DMS153 (cell line): ENCODE data around the gene PPP3CB.

Experiments used
- DNase-seq: peaks from one replicate; lab custom pipeline; 2025; lab: John Stamatoyannopoulos, UW

PPP3CB gene

DNA sequence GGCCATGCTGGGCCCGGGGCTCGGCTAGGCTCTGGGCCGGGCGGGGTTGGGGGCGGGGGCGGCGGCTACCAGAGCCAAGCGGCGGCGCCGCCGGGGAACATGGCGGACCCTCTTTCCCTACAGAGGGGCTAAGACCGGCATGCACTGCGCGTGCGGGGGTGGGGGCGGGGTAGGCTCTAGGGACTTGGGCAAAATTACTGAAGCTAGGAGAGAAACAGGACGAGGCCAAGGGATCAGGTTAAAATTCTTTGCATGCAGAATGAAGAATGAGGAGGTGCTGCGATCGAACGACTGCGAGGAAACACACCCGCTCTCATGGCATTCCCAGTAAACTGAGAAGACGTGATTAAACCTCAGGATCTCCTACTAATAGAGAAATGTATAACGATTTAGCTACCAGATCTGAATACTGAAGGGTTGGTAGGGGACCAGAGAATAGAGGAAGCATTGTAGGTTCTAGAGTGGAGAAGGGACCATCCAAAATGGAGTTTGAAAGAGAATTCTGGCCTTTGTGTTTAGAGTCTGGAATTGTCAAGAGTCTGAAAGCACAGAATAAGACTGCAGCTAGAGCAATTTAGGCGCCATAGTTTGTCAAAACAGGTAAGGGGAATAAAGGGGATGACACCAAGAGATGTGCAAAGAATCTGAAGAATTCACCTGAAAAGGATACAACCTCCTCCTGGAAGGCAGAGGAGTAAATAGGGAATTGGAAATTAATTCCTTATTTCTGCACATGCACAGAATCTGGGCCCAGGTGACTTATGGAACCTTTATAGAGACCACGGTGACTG, at the start of gene PPP3CB:
Gene PPP3CB, minus strand, starts transcription at position 141 of the 791 bp plus-strand sequence. Its CDS starts 135 bp downstream, at position 6.
- DNase-seq = peak; percentile 92

- DNase-seq = no peak
Observed at GRCh38 chr10:73545357-73545756, 49.5 kb upstream of the PPP3CB start.

GRCh38 chr10:73537709-73538108, 41.9 kb upstream of the PPP3CB start:
- DNase-seq = no peak

DNA sequence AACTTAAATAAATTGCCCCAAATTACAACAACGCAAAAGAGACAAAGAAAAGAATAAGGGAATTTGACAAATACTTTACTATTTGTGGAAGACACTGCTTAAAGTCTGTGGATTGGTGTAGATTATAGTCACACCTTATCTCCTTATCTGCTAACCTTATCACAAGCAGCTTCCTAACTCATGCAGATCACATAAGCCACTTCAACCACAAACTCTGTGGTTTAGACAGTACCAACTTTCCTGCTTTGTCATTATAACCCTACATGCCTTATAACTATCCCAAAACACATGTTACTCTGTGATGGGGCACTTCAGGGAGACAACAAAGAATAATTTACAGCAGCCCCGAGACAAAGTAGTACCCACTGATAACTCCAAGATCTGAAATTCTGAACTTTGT, 41.5 kb upstream of the PPP3CB start:
- DNase-seq = no peak

DNA sequence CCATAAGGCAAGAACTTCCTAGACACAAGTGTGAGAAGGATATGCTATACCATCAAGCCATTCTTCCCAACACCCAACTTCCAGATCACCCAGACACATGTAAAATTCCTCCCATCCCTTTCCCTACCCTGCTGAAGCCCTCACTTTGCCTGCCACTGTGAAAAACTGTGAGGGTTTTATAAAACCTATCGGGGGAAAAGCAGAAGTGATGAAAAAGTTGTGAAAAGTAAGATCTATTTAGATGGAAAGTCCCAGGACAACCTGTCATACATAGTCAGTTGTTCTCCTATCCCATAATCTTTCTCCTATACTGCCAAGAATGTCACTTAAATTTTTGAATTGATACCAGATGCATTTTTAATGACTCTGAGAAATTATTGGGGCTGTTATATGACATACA, 39.0 kb upstream of the PPP3CB start:
- DNase-seq = no peak

DNA sequence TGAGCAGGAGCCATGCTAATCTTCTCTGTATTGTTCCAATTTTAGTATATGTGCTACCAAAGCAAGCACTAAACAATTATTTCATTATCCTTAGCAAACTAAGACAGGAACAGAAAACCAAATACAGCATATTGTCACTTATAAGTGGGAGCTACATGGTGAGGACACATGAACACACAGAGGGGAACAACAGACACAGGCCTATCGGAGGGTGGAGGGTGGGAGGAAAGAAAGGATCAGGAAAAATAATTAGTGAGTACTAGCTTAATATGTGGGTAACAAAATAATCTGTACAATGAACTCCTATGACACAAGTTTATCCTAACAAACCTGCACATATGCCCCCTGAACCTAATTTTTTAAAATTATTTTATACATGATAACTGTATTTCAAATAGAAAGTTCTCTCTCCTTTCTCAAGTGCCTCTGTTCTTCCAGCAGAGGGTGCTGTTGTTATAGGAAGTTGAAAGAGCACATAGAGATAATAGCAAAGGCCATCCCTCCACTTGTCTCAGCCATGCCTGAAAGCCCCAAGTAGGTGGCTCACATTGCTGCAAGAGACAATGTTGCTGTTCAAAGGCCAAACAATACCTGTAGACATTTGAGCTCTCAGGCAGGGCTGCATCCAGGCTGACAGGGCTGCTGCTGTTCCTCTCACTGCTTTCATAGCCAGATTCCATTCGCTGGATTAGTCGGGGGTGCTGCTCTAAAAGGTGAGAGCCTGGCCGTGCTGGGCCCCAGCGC, 33.4 kb upstream of the PPP3CB start:
- DNase-seq = peak; percentile 87

DNA sequence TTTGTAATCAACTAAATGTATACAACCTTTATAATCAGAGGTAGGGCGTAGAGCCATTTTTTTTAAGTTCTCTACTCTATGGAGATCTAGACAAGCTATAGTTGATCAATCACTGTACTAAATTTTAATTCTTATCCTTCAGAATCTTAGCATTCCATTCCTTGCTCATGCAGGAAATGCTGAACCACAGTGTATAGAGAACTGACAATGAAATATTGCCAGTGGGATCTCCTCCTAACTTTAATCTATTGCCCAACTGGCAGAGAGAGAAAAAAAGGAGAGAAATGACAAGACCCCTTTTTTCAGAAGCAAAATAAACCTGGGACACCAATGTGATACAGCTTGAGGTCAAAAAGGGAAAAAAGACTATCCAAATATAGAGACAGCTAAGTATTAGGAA, 26.4 kb upstream of the PPP3CB start:
- no peak for DNase-seq

GRCh38 chr10:73519336-73519735, 23.5 kb upstream of the PPP3CB start:
- no peak for DNase-seq

- DNase-seq = no peak
Observed at GRCh38 chr10:73517166-73517888, 21.5 kb upstream of the PPP3CB start.

DNA sequence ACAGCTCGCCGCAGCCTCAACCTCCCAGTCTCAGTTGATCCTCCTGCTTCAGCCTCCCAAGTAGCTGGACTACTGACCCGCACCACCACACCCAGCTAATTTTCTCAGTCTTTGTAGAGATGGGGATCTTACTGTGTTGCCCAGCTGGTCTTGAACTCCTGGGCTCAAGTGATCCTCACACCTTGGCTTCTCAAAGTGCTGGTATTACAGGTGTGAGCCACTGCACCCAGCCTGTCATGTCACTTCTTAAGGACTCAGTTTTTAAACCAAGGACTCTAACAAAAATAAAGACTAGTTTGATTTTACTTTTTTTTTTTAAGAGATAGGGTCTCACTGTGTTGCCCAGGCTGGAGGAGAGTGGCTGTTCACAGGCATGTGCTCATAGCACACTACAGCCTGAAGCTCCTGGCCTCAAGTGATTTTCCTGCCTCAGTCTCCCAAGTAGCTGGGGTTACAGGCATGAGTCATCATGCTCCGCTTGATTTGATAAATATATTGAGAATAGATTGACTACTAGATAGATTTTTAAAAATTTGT, 16.5 kb upstream of the PPP3CB start:
- DNase-seq = no peak

DNA sequence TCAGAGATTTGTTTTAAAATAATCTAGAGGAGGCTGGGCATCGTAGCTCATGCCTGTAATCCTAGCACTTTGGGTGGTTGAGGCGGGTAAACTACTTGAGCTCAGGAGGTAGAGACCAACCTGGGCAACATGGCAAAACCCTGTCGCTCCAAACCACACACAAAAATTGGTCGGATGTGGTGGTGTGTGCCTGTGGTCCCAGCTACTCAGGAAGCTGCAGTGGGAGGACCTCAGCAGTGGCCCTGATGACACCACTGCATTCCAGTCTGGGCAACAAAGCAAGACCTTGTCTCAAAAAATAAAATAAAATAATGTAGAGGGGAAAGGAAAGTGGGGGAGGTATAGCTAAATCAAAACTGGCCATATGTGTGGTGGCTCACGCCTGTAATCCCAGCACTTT, 13.9 kb upstream of the PPP3CB start:
- DNase-seq = no peak

- no peak for DNase-seq
Observed at GRCh38 chr10:73506491-73506890, 10.7 kb upstream of the PPP3CB start.

- DNase-seq = no peak
Observed at GRCh38 chr10:73506074-73506473, 10.2 kb upstream of the PPP3CB start.

DNA sequence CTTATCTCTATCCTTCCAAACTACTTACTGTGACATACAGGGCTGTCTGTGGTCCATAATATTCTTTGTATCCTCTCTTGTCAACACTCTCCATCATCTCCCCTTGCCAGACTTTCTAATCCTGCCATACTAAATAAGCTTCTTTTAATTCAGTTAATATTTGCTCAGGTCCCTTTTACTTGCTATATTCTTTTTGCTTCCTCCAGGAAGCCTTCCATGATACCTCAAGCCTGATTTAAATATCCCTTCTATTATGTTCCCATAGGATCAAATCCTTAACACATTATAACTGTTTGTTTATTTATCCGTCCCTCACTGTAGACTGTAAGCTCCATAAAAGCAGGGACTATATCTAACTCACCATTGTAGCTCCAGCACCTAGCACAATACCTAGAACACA, 7.2 kb upstream of the PPP3CB start:
- no peak for DNase-seq

- no peak for DNase-seq
Observed at GRCh38 chr10:73501651-73502050, 5.8 kb upstream of the PPP3CB start.

DNA sequence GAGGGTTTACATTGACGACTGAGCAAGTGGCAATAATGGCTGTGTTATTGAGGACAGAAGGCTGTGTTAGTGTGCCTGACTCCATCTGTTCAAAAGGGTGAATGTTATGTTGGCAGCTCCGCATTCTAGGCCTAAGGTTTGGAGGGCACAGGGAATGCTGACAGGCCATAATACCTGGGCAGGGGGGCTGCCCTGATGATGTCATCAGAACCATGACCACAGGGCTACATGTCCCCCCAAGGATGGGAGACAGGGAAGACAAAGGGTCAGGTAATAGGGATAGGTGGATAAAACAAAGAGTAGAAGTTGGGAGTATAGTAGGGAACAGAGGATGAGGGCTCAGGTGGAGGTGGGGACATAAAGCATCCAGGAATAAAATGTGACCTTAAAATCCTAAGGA, 1.8 kb upstream of the PPP3CB start:
- no peak for DNase-seq

DNA sequence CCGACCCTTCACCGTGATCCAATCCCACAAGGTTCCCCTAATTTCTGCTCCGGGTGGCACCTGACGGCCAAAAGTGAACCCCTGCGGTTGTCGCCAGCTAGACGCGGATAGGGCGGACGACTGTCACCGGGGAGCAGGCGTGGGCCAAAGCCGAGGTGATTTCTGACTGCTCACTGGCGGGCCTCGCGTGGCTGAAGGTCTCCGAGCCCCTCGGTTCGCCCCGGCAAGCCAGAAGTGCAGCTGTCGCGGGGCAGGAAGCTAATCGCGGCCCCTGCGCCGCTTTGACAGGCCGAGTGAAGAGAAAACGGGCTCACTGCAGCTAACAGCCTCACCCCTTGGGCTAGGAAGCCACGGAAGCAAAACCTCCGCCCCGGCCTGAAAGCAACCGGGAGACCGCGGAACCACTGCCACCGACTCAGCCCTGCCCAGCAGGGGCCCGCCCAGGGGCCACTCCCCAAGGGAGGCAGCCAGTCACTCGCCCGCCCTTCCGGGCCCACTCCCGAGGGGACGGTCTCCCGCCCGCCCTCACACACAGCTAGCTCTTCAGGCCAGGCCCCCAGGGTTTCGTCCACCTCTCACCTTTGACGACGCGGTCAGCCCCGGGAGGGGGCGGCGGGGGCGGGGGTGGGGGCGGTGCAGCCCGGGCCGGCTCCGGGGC, 469 bp downstream of the PPP3CB start:
- peak; percentile 84 for DNase-seq

DNA sequence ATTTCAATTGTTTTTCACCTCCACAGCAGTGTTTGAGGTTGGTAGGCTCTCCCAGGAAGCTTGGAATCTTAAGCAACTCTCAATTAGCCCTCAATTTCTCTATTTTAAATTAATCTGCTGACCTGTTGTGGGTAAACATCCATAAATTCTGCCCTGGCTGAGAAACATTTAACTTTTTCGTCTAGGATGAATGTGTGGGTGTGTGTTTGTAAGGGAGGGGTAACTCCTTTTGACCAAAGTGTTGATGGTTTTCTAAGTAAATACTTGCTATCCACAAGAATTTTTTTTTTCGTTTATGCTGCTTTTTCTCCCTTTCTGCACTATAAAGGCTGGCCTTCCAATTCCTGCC, 973 bp downstream of the PPP3CB start:
- DNase-seq = no peak

- no peak for DNase-seq
Observed at GRCh38 chr10:73494213-73494612, 1.6 kb downstream of the PPP3CB start.

- no peak for DNase-seq
Observed at GRCh38 chr10:73493781-73494180, 2.0 kb downstream of the PPP3CB start.

GRCh38 chr10:73486601-73487000, 9.2 kb downstream of the PPP3CB start:
- DNase-seq = no peak

DNA sequence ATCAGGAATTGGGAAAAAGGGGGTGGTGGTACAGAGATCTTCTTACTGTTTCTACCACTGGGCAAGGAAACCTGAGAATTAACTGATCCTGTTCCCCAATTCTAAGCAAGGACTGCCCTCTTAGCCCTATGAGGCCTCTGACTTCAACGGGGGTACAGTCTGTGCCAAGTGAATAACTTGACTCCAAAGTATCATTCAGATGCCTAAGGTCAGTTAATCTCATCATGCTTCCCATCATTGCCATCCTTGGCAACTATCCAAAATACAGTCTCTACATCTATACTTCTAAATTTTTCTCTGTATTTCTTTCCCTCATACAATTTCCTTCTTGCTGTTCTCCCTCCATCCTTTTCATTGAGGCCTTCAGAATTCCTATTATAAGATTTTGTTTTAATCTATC, 10.5 kb downstream of the PPP3CB start:
- DNase-seq = no peak
